Adipocyte (in vitro differentiated cells): ENCODE measurements around the gene CADM2.

Source experiments
- DNase-seq: peaks from one replicate; pipeline ENCODE4 v3.0.0-alpha.2; 2015; ENCODE audit warnings: low read depth
- H3K27me3 ChIP-seq: replicated peaks from 2 replicates; pipeline ENCODE4 v1.7.0; 2013; ENCODE audit warnings: mild to moderate bottlenecking, low read length, moderate library complexity; ENCODE audit not compliant: control insufficient read depth, insufficient read depth
- H3K36me3 ChIP-seq: 2 replicates; pipeline ENCODE4 v1.7.0; 2013; ENCODE audit warnings: low read length, mild to moderate bottlenecking, moderate library complexity; ENCODE audit not compliant: control insufficient read depth, insufficient read depth, severe bottlenecking
- H3K4me1 ChIP-seq: 2 replicates; pipeline ENCODE4 v1.7.0; 2013; ENCODE audit warnings: mild to moderate bottlenecking, low read length, moderate library complexity; ENCODE audit not compliant: control insufficient read depth, insufficient read depth
- H3K4me3 ChIP-seq: 2 replicates; pipeline ENCODE4 v1.7.0; 2013; ENCODE audit warnings: mild to moderate bottlenecking, low read length, moderate library complexity
- H3K9ac ChIP-seq: 2 replicates; pipeline ENCODE4 v1.7.0; 2013; ENCODE audit warnings: mild to moderate bottlenecking, low read length, moderate library complexity
- H3K9me3 ChIP-seq: 2 replicates; pipeline ENCODE4 v1.7.0; 2013; ENCODE audit warnings: mild to moderate bottlenecking, low read length, moderate library complexity; ENCODE audit not compliant: control insufficient read depth

CADM2 gene

DNA sequence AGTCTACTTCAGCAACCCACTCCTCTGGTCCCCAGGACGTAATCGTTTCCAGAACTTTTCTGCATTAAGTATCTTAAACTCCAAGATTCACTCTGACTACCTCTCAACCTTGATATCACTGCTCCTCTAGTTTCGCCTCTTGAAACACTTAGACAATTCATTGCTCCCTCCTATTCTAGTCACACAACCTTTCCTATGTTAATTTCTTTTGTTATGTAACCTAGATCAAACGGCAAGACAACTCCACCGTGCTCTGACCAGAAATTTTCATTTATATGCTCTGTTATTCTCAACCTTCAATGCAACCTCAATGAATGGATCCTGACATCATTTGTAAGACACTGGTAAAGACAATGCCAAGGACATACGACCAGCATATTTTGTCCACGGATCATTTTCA lies 71.3 kb downstream of the CADM2 start:
- Histone ChIP-seq H3K36me3 (no peaks in the 10 kb centered on the region), H3K4me3 (no peak overlapping the region), H3K27me3 (no peaks in the 10 kb centered on the region), H3K4me1 (no peaks in the 10 kb centered on the region), H3K9ac (no peak overlapping the region), H3K9me3 (no peaks in the 10 kb centered on the region)
- DNase-seq, result no peak

- no peak for DNase-seq
- no peaks in the 10 kb centered on the region for H3K27me3 ChIP-seq
- H3K4me1 ChIP-seq, result no peaks in the 10 kb centered on the region
- no peaks in the 10 kb centered on the region for H3K9me3 ChIP-seq
- H3K9ac ChIP-seq, result no peak overlapping the region
- H3K36me3 ChIP-seq, result no peaks in the 10 kb centered on the region
- H3K4me3 ChIP-seq, result no peak overlapping the region
These were observed 78.4 kb downstream of the CADM2 start for GRCh38 chr3:85037203-85037602.

GRCh38 chr3:85041001-85041400 lies 82.2 kb downstream of the CADM2 start:
- H3K4me3 ChIP-seq, result no peak overlapping the region

DNA sequence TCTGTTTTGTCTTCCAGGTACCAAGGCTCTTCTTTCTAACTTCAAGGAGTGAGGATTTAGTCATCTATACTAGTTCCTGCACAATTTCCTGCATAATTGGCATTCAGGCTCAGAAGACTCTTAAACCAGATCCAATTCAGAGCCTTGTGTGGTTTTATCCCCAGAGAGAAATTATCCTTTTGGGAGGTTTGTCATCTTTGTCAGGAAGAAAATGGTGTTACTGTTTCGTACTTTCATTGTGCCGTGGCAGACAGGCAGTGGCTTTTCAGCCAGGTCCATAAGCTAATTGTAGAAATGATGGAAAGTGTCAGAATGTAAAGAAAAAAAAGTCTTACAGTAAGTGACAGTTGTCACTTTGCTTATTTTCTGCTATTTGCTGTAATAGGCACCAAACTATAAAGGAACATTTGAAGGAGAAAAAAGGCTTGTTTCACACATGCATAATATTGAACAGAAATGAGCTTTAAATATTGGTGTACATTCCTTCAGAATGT lies 82.8 kb downstream of the CADM2 start:
- Histone ChIP-seq H3K4me1 (no peaks in the 10 kb centered on the region), H3K36me3 (no peaks in the 10 kb centered on the region), H3K27me3 (no peaks in the 10 kb centered on the region), H3K9ac (no peak overlapping the region), H3K9me3 (no peaks in the 10 kb centered on the region), H3K4me3 (no peak overlapping the region)
- DNase-seq, result no peak

More at GRCh38 chr3:85041001-85041400, 82.2 kb downstream of the CADM2 start:
- Histone ChIP-seq H3K9ac (no peak overlapping the region), H3K4me1 (no peaks in the 10 kb centered on the region), H3K27me3 (no peaks in the 10 kb centered on the region), H3K9me3 (no peaks in the 10 kb centered on the region), H3K36me3 (no peaks in the 10 kb centered on the region)
- no peak for DNase-seq

DNA sequence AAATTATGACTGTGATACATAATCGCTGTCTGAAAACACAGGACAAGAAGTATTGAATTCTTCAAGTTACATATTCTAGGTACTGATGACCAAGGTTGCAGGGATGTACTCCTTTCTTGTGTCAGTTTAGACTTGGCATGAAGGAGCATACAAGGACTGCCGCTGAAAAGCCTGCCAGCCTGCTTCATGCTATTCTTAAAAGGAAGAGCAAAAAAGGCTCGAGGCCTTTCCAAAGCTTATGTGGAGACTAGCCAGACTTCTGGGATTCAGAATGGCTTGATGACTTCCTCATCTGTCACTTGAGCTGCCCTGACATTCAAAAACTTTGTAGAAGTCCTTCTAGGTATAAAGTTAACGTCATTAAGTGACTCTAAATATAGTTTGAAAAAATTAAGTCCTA lies 92.0 kb downstream of the CADM2 start:
- no peaks in the 10 kb centered on the region for H3K9me3 ChIP-seq
- DNase-seq, result no peak
- no peak overlapping the region for H3K4me3 ChIP-seq
- H3K36me3 ChIP-seq, result no peaks in the 10 kb centered on the region
- H3K4me1 ChIP-seq, result no peaks in the 10 kb centered on the region
- no peak overlapping the region for H3K9ac ChIP-seq
- H3K27me3 ChIP-seq, result no peaks in the 10 kb centered on the region

GRCh38 chr3:85051786-85052185 lies 93.0 kb downstream of the CADM2 start:
- H3K4me3 ChIP-seq, result no peak overlapping the region
- DNase-seq, result no peak
- no peaks in the 10 kb centered on the region for H3K9me3 ChIP-seq
- no peak overlapping the region for H3K9ac ChIP-seq
- no peaks in the 10 kb centered on the region for H3K36me3 ChIP-seq
- H3K4me1 ChIP-seq, result no peaks in the 10 kb centered on the region
- H3K27me3 ChIP-seq, result no peaks in the 10 kb centered on the region

- Histone ChIP-seq H3K4me3 (no peak overlapping the region), H3K4me1 (no peaks in the 10 kb centered on the region), H3K9me3 (no peaks in the 10 kb centered on the region), H3K36me3 (no peaks in the 10 kb centered on the region), H3K27me3 (no peaks in the 10 kb centered on the region), H3K9ac (no peak overlapping the region)
- DNase-seq, result no peak
These were observed 94.8 kb downstream of the CADM2 start for GRCh38 chr3:85053626-85054025.

- no peaks in the 10 kb centered on the region for H3K9me3 ChIP-seq
- no peak overlapping the region for H3K4me3 ChIP-seq
- no peak overlapping the region for H3K9ac ChIP-seq
- no peak for DNase-seq
- H3K27me3 ChIP-seq, result no peaks in the 10 kb centered on the region
- no peaks in the 10 kb centered on the region for H3K36me3 ChIP-seq
- no peaks in the 10 kb centered on the region for H3K4me1 ChIP-seq
These were observed 95.8 kb downstream of the CADM2 start for GRCh38 chr3:85054579-85054978.

DNA sequence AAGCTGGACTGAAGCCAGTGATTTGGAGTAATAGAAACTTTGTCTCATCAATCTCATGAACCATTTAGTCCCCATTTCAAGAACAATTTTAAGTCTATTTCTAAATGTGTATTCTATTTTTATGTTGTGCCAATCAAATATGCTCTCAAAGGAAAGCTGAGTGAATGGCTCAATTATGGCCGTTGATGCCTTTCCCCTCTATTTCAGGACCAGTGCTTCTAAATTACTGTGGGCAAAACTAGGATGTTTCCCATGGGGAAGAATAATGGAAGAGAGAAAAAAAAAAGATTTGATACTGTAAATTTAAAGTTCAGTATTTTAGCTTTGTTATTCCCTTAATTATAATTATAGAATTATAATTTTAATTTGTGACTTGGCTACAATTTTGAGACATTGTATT lies 110.1 kb downstream of the CADM2 start:
- no peak for DNase-seq
- Histone ChIP-seq H3K4me1 (no peaks in the 10 kb centered on the region), H3K9me3 (no peaks in the 10 kb centered on the region), H3K27me3 (no peaks in the 10 kb centered on the region), H3K36me3 (no peaks in the 10 kb centered on the region), H3K4me3 (no peak overlapping the region), H3K9ac (no peak overlapping the region)

DNA sequence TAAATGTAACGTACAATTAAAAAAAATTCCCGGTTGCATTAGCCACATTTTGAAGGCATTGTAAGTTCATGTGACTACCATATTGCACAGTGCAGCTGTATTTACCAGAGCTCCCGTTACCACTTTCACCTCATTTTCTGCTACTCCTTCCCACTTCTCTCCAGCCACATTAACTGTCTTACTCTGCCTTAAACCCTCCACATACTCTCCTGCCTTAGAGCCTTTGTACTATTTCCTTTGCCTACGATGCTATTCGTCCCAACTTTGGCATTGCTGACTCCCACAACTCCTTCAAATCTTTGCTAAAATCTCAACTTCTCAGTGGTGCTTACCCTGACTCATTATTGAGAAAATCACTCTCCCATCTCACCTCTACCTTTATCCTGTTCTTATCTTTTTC lies 115.2 kb downstream of the CADM2 start:
- H3K9me3 ChIP-seq, result no peaks in the 10 kb centered on the region
- H3K27me3 ChIP-seq, result no peaks in the 10 kb centered on the region
- no peaks in the 10 kb centered on the region for H3K4me1 ChIP-seq
- H3K36me3 ChIP-seq, result no peaks in the 10 kb centered on the region
- no peak for DNase-seq
- H3K9ac ChIP-seq, result no peak overlapping the region
- H3K4me3 ChIP-seq, result no peak overlapping the region

DNA sequence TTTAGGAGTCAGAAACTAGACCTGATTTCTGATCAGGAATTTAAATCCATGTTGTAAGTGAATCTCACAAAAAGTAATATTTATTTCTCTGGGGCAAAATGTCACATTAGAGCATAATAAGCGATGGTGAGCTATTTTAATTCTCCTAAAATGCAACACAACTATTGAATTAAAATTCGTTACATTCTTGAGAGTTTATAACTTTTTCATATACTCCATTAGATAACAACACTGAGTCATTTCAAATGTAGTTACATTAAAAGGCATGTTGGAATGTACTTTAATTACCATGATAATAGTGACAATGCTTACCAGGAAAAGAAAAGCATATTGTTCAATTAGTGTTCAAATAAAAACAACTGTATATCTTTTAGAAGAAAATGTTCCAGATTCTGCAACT lies 116.9 kb downstream of the CADM2 start:
- H3K27me3 ChIP-seq, result no peaks in the 10 kb centered on the region
- no peaks in the 10 kb centered on the region for H3K9me3 ChIP-seq
- no peaks in the 10 kb centered on the region for H3K36me3 ChIP-seq
- no peak overlapping the region for H3K9ac ChIP-seq
- no peak overlapping the region for H3K4me3 ChIP-seq
- no peak for DNase-seq
- H3K4me1 ChIP-seq, result no peaks in the 10 kb centered on the region

DNA sequence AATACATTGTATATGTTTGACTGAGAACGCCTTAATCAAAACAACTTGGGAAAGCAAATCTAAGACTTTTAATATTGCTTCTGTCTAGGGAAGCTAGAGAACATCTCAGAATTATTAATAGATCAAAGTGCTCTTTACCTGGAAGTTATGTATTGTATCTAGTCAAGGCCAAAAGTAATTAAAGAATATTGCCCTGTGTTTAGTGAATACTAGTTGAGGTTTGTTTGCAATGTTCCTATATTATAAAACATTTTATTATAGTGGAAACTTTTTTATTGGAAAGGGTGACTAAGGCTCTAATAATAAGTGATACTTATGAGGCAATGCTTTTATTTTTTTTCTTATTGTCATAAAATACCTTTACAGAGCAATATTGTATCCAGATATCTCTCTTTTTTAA lies 118.2 kb downstream of the CADM2 start:
- Histone ChIP-seq H3K9ac (no peak overlapping the region), H3K27me3 (no peaks in the 10 kb centered on the region), H3K9me3 (no peaks in the 10 kb centered on the region), H3K36me3 (no peaks in the 10 kb centered on the region), H3K4me1 (peaks cover 13% of the 10 kb centered on the region), H3K4me3 (no peak overlapping the region)
- no peak for DNase-seq
